NCI-H345 (cell line): ENCODE data around the gene NRN1L.
"Not testable (repeated sequence)": the region's sequence is repeated elsewhere in the genome, so short reads cannot be mapped to it uniquely, and the experiment has no call there.

ENCODE experiments used
- DNase-seq: peaks from one replicate; lab custom pipeline; 2025; lab: John Stamatoyannopoulos, UW

NRN1L gene

DNA sequence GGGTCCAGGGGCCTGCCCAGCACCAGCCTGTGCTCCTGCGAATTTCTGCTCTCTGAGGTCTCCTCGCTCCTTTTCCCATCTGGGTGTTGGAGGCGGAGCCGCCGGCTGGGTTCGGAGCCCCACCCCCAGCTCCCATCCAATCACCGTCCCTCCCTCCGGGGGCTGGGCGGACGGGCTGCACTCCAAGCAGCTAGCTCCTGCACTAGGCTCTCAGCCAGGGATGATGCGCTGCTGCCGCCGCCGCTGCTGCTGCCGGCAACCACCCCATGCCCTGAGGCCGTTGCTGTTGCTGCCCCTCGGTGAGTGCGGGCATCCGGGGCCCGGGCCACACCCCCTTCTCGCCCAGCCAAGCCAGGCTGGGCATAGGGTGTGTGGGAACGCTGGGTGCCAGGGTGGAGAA lies at the start of gene NRN1L:
Gene NRN1L (plus strand): TSS at position 202 of the 400 bp plus-strand sequence. CDS start 19 bp downstream, at position 221.
- DNase-seq: peak; percentile 31

DNA sequence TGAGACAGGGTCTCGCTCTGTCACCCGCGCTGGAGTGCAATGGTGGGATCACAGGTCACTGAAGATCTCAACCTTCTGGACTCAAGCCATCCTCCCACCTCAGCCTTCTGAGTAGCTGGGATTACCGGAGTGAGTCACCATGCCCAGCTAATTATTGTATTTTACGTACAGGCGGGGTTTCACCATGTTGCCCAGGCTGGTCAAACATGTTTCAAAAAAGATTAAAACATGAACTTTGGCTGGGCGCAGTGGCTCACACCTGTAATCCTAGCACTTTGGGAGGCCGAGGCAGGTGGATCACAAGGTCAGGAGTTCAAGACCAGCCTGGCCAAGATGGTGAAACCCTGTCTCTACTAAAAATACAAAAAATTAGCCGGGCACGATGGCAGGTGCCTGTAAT lies 47.5 kb upstream of the NRN1L start:
- not testable (repeated sequence) for DNase-seq

- no peak for DNase-seq
These were observed 46.9 kb upstream of the NRN1L start for GRCh38 chr16:67837811-67838210.

GRCh38 chr16:67841198-67841815 lies 43.4 kb upstream of the NRN1L start:
- DNase-seq: no peak

DNA sequence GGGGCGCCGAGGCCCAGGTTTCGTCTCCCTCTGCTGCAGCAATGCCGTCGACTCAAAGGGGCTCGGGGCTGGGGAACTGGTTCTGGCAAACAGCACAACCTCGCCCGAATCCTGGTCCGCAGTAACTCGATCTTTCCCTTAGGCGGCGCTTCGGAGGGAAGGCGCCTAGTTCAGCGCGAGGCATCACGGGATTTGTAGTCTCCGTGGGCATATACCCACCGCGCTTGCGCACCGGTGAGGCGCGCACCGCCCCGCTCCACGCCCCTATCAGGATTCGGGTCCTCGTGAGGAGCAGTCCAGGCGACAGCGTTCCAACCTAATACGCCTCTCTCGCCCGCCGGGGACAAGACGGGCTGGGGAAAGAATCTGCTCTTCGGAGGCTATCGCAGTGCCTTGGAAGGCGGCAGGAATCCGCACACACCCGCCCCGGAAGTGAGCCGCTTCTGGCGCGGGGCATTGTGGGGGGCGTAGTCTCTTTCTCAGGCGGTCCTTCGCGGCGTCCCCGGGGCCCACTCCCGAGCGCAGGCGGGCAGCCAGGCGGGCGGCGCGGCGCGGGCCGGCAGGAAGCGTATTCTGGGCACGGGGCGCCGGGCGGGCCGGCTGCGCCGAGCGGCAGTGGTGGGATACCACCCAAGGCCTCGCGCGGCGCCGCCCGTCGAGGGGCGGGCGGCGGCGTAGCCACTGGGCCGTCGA lies 42.7 kb upstream of the NRN1L start, which contains the start of gene THAP11:
Gene THAP11 (plus strand): TSS at position 505 of the 693 bp plus-strand sequence. CDS start 235 bp downstream, outside the sequence.
- DNase-seq: peak; percentile 93

DNA sequence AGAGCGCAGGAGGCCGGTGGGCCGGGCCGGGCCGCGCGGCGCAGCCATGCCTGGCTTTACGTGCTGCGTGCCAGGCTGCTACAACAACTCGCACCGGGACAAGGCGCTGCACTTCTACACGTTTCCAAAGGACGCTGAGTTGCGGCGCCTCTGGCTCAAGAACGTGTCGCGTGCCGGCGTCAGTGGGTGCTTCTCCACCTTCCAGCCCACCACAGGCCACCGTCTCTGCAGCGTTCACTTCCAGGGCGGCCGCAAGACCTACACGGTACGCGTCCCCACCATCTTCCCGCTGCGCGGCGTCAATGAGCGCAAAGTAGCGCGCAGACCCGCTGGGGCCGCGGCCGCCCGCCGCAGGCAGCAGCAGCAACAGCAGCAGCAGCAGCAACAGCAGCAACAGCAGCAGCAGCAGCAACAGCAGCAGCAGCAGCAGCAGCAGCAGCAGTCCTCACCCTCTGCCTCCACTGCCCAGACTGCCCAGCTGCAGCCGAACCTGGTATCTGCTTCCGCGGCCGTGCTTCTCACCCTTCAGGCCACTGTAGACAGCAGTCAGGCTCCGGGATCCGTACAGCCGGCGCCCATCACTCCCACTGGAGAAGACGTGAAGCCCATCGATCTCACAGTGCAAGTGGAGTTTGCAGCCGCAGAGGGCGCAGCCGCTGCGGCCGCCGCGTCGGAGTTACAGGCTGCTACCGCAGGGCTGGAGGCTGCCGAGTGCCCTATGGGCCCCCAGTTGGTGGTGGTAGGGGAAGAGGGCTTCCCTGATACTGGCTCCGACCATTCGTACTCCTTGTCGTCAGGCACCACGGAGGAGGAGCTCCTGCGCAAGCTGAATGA lies 42.0 kb upstream of the NRN1L start:
- peak; percentile 13 for DNase-seq

DNA sequence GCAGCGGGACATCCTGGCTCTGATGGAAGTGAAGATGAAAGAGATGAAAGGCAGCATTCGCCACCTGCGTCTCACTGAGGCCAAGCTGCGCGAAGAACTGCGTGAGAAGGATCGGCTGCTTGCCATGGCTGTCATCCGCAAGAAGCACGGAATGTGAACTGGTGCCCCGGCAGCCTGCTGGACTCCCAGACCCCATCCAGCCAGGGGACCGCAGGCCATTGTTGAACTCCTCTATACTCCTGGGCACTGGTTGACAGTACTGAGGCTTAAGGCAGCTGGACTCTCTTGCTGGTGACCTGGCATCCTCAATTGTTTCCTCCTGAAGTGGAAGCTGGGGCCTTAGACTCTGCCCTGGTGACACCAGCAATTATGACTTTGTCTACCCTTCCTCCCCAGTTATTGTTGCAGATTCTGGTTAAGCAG lies 41.3 kb upstream of the NRN1L start:
- no peak for DNase-seq

- DNase-seq: no peak
These were observed 40.2 kb upstream of the NRN1L start for GRCh38 chr16:67844497-67844896.

GRCh38 chr16:67845291-67846062 lies 39.2 kb upstream of the NRN1L start:
- no peak for DNase-seq

GRCh38 chr16:67846063-67846319 lies 38.7 kb upstream of the NRN1L start:
- DNase-seq: no peak

DNA sequence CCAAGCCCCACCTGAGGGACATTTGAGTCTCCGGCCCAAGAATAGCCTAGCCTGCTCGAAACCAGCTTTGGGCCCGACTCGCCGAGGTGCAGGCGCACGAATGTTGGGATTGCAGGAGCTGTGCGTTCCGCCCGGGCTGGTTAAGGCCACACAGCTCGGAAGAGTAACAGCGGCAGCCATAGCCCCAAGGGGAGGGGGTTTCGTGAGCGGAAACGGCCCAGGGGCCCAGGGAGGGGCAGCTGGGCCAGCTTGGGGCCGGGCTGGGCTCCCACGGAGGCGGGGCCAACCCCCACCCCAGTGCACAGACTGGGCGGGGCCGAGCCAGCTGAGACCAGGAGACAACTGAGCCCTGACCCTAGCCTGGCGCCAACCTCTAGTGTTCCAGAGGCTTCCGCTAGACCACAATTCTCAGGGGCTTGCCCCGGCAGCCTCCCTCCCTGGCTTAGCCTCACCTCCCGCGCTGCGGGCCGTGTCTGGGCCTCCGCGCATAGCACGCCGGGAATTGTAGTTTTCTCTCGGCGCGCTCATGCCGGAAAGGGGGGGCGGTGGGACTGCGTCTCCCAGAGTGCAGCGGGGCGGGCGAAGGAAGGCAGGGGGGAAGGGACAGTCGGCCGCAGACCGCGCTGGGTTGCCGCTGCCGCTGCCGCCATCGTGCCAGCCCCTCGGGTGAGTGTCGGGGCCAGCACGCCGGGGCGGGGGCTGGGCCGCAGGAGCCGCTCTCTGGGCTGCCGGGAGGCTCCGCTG lies 38.2 kb upstream of the NRN1L start, which contains the start of gene NUTF2:
Gene NUTF2 (plus strand): TSS at position 614 of the 744 bp plus-strand sequence. CDS start 18,198 bp downstream, outside the sequence.
- DNase-seq: peak; percentile 91

DNA sequence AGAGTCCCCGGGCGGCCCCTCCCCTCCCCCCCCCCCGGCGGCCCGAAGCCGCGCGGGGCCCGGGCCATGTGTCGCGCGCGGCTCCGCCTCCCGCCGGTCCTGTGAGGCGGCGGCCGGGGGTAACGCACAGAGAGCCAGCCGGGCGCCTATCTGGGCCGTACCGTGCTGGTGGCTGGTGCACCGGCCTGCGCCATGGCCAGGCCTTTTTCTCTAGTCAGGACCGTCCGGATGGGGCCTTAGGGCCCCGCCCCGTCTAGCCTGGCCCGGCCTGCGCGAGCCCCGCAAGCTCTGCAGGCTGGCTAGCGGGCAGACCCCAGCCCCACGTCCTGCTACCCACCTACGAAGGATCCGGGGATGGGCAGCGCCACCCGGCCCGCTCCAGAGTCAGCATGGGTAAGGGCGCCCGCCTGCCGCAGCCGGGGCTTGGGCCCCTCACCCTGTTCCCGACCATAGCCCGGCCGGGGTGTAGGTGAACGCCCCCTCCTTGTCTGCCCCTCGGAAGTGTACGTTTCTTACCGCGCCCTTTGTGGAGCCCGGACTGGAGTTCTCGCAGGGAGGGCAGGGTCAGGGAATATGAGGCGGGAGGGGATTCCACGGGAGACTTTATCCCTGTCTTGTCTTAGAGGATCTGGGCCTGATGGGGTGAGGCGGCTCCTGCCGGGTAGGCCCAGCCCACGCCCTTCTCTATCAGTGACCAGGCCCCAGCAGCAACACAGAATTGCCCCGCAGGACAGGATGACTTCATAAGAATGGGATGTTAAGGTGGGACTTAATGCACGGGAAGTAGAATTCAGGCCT lies 37.4 kb upstream of the NRN1L start, which contains the start of gene CENPT:
Gene CENPT (minus strand): TSS at position 630 of the 798 bp plus-strand sequence. CDS start 13,834 bp downstream, outside the sequence.
- DNase-seq: peak; percentile 65

DNA sequence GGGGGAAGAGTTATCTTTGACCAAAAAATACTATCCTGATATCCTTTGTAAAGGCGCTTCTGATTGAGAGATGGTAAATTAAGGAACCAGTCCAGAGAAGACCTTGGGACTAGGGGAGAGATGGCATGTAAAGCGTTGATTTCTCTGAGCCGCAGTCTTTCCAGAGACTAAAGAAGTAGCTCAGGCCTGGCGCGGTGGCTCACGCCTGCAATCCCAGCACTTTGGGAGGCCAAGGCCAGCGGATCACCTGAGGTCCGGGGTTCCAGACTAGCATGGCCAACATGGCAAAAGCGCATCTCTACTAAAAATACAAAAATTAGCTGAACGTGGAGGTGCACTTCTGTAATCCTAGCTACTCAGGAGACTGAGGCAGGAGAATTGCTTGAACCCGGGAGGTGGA lies 36.6 kb upstream of the NRN1L start:
- DNase-seq: no peak

DNA sequence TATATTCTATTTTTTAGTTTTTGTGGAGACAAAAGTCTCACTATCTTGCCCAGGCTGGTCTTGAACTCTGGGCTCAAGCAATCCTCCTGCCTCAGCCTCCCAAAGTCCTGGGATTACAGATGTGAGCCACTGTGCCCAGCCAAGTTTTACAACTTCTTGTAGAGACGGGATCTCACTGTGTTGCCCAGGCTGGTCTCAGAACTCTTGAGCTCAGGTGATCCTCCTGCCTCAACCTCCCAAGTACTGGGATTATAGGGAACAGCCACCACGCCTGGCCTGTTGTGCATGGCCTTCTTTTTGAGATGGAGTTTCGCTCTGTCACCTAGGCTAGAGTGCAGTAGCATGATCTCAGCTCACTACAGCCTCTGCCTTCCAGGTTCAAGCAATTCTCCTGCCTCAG lies 31.0 kb upstream of the NRN1L start:
- DNase-seq: no peak

- DNase-seq: no peak
These were observed 28.9 kb upstream of the NRN1L start for GRCh38 chr16:67855789-67856188.

DNA sequence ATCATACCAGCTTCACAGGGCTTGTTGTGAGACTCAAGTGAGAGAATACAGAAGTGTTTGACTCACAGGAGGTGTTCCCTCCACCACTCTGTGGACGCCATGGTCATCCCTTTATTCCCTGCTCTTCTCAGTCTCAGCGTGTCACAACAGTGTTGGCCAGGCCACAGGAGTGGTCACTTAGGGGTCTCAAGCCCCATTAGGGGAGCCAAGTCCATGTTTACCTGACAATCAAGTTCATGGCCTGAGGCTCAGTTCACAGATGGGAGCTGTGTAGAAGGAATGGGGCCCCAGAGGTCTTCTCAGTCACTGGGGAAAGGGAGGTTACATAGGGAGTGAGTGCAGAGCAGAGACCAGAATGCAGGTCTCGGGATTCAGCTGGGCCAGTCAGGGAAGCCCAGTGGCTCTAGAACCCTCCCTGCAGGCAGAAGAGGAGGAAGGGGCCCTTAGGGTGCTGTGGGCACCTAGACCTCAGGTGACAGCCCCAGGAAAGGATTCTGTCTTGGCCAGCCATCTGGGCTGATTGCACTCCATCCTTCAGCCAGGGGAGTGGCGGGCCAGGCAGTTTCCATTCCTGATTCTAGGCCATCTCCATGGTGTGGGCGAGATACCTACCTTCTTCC lies 27.6 kb upstream of the NRN1L start:
- no peak for DNase-seq

DNA sequence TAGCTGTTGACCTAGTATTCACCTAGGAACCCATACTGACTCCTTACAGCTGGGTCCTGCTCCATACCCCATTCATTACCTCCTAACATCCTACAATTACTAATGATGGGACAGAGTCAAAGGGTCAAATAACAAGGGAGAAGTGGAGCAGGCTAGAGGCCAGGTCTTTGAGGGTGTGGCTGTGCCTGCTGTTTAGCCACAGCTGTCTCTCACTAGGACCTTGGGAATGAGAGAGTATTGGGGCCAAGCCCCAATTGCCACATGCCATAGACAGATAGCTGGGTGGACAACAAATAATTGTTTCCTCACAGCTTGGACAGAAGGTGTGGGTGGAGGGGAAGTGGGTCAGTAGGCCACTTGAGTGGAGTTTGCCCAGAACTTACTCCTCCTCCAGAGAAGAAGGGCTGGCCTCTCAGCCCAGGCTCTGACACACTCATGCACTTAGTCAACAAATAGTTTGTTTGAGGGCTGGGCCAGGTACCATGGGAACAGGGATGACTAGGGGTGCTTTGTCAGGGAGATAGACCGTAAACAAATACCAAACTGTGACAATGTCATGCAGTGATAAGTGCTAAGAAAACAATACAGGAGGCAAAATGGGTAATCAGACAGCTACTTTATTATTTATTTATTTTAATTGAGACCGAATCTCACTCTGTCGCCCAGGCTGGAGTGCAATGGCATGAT lies 27.0 kb upstream of the NRN1L start:
- peak; percentile 84 for DNase-seq

DNA sequence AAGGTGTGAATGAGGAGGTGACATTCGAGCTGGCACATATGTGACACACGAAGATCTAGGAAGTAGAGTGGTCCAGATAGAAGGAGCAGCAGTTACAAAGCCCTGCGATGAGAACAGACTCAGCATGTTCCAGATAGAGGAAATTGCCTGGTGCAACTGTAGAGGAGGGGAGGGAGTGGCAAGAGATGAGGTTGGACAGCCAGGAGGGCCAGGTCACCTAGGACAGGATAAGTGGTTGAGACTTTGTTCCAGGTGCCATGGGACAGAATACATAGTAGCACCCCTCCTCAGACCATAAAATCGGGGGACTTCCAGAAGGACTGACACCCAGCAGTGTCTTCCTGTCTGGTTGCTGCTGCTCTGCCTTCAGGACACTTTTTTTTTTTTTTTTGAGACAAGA lies 26.2 kb upstream of the NRN1L start:
- no peak for DNase-seq
